BJ (cell line): ENCODE measurements around the gene UTP18. TPM values are rescaled to one million over a fixed set of nuclear protein-coding genes. Genes with fewer than 3 reads are reported as not detected.

Experiments used
- CTCF ChIA-PET: fragments of 350-600 bp; formaldehyde crosslinking; extraction: SDS; loops from one replicate; lab custom pipeline; 2021; ENCODE audit warnings: antibody characterized with exemption, inconsistent platforms; lab: Yijun Ruan, JAX
- POLR2A ChIA-PET: fragments of 300-600 bp; sonication (Branson Sonifier 250); formaldehyde crosslinking; extraction: SDS; loops from one replicate; lab custom pipeline; 2021; ENCODE audit warnings: antibody characterized with exemption; lab: Charles Lee
- DNase-seq: peaks from one replicate; pipeline ENCODE4 v3.0.0-alpha.2; 2011; ENCODE audit warnings: low read depth
- H3K27me3 ChIP-seq: 2 replicates; pipeline ENCODE4 v1.6.0; 2011; ENCODE audit warnings: low read length; ENCODE audit not compliant: control insufficient read depth, insufficient read depth
- H3K36me3 ChIP-seq: 2 replicates; pipeline ENCODE4 v1.5.1; 2011; ENCODE audit warnings: low read length; ENCODE audit not compliant: control insufficient read depth, insufficient read depth
- H3K4me3 ChIP-seq: 2 replicates; pipeline ENCODE4 v1.5.1; 2011; ENCODE audit warnings: low read depth, mild to moderate bottlenecking, control low read depth, low read length
- polyA plus RNA-seq: library from polyadenylated mRNA; depleted of rRNA; stranded (reverse); fragments of >200 nt; gene quantifications from 2 replicates; pipeline ENCODE4 v1.2.3, GENCODE V29; 2011
- TF ChIP-seq, protein P1 (sequence below): IDR thresholded peaks from 2 replicates; pipeline ENCODE4 v1.5.1; 2011; ENCODE audit warnings: low read depth, mild to moderate bottlenecking, control low read depth, inconsistent platforms, low read length, moderate library complexity; ENCODE audit not compliant: insufficient read depth

UTP18 gene
- polyA plus RNA-seq, 1 experiment = 6.8 TPM

GRCh38 chr17:51238255-51238887, 22.0 kb upstream of the UTP18 start:
- ChIA-PET POLR2A (no interaction called here), CTCF (interaction anchor here (0.6 kb wide), 1 partner anchor 16 kb away, joined by 3 read pairs; no protein-coding TSS in a partner anchor)
- TF ChIP-seq, protein P1, sequence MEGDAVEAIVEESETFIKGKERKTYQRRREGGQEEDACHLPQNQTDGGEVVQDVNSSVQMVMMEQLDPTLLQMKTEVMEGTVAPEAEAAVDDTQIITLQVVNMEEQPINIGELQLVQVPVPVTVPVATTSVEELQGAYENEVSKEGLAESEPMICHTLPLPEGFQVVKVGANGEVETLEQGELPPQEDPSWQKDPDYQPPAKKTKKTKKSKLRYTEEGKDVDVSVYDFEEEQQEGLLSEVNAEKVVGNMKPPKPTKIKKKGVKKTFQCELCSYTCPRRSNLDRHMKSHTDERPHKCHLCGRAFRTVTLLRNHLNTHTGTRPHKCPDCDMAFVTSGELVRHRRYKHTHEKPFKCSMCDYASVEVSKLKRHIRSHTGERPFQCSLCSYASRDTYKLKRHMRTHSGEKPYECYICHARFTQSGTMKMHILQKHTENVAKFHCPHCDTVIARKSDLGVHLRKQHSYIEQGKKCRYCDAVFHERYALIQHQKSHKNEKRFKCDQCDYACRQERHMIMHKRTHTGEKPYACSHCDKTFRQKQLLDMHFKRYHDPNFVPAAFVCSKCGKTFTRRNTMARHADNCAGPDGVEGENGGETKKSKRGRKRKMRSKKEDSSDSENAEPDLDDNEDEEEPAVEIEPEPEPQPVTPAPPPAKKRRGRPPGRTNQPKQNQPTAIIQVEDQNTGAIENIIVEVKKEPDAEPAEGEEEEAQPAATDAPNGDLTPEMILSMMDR = no peak
- no peak for DNase-seq
- H3K36me3 ChIP-seq = no peaks in the 10 kb centered on the region
- H3K27me3 ChIP-seq = no peaks in the 10 kb centered on the region
- no peak overlapping the region for H3K4me3 ChIP-seq

DNA sequence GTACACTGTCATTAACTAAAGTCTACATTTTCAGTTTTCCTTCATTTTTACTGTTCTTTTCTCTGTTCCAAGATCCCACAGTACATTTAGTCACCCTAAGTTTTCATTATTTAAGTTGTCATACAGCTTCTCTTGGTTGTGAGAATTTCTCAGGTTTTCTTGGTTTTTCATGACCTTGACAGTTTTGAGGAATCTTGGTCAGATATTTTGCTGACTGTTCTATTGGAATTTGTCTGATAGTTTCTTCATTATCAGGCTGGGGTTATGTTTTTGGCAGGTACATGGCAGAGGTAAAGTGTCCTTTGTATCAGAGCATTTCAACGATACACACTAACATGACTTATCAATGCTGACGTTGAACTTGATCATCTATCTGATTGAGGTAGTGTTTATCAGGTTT, 20.1 kb upstream of the UTP18 start:
- POLR2A ChIA-PET = no interaction called here
- Histone ChIP-seq H3K36me3 (no peaks in the 10 kb centered on the region), H3K4me3 (no peak overlapping the region), H3K27me3 (no peaks in the 10 kb centered on the region)
- CTCF ChIA-PET = no interaction called here
- DNase-seq = no peak
- TF ChIP-seq, protein P1 = no peak

DNA sequence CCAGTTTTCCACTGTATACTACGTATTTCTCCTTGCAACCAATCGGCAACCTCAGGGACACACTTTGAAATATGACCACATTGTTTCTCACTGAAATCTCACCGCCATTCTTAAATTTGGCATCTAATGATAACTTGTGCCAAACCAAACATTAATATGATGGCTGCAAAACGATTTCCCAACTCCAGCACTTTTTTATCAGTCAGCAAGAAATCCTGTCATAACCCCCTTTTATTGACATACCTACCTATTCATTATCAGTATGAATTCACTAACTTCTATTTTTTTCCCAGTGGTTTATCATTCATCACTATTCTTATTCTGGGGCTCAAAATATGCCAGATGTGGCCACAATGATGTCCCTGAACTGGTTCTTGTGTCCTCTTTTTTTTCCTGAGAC, 16.3 kb upstream of the UTP18 start:
- no peaks in the 10 kb centered on the region for H3K36me3 ChIP-seq
- H3K4me3 ChIP-seq = no peak overlapping the region
- H3K27me3 ChIP-seq = no peaks in the 10 kb centered on the region
- CTCF ChIA-PET = no interaction called here
- TF ChIP-seq, protein P1 = no peak
- no peak for DNase-seq
- POLR2A ChIA-PET = no interaction called here

DNA sequence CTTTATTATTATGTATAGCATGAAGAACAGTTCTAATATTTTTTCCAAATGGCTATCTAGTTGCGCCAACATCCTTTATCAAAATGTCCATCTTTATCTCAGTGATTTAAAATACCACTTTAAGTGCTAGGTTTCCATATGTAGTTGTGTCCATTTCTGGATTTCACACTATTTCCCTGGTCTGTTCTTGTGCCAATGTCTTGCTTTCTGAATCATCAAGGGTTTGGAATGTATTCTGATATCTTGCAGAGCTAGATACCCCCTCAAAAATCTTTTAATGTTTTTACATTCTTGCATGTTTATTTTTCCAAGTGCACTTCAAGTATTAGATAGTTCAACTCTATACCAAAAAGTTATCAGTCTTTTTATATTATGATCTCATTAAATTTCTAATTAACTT, 14.8 kb upstream of the UTP18 start:
- Histone ChIP-seq H3K36me3 (no peaks in the 10 kb centered on the region), H3K27me3 (no peaks in the 10 kb centered on the region), H3K4me3 (no peak overlapping the region)
- ChIA-PET CTCF (no interaction called here), POLR2A (no interaction called here)
- TF ChIP-seq, protein P1 = no peak
- DNase-seq = no peak

GRCh38 chr17:51250314-51250840, 10.0 kb upstream of the UTP18 start:
- H3K27me3 ChIP-seq = no peaks in the 10 kb centered on the region

More at GRCh38 chr17:51250314-51250840, 10.0 kb upstream of the UTP18 start:
- TF ChIP-seq, protein P1 = no peak
- no peak overlapping the region for H3K4me3 ChIP-seq
- POLR2A ChIA-PET = no interaction called here
- CTCF ChIA-PET = no interaction called here
- no peaks in the 10 kb centered on the region for H3K36me3 ChIP-seq
- DNase-seq = no peak
